ENCODE measurements around the gene FAM240B. TPM values are rescaled to one million over a fixed set of nuclear protein-coding genes. Genes with fewer than 3 reads are reported as not detected.

The FAM240B gene
- total RNA-seq, 1 experiment from 2014 or later, result not detected

DNA sequence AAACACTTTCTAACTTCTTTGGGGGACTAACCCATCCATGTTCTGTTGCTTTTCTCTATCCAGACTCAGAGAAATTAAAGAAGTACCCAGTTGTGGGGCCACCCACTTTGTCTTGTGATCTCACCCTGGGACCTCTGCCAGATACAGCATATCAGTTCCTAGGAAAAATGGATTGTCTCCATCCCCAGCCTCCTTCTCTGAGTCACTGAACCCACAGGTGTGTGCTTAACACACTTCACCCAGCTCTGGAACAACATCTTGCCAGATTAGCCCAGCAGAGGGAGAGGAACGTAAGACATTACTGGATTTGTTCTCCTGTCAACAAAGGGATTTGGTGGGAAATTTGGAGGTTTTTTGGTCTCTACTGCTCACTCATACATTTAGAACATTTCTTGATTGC, 19.2 kb downstream of the FAM240B start:
- TF ChIP-seq, protein P1, sequence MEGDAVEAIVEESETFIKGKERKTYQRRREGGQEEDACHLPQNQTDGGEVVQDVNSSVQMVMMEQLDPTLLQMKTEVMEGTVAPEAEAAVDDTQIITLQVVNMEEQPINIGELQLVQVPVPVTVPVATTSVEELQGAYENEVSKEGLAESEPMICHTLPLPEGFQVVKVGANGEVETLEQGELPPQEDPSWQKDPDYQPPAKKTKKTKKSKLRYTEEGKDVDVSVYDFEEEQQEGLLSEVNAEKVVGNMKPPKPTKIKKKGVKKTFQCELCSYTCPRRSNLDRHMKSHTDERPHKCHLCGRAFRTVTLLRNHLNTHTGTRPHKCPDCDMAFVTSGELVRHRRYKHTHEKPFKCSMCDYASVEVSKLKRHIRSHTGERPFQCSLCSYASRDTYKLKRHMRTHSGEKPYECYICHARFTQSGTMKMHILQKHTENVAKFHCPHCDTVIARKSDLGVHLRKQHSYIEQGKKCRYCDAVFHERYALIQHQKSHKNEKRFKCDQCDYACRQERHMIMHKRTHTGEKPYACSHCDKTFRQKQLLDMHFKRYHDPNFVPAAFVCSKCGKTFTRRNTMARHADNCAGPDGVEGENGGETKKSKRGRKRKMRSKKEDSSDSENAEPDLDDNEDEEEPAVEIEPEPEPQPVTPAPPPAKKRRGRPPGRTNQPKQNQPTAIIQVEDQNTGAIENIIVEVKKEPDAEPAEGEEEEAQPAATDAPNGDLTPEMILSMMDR (conservative IDR thresholded peaks at IDR 0.05), result 0 out of 3 replicates have a peak, but pooled peaks have one; percentile 17
- Histone ChIP-seq H2AFZ (ENCODE audit: low read length) (no peak overlapping the region), H2BK20ac (ENCODE audit: low read depth, low read length, poor library complexity, severe bottlenecking) (no peak overlapping the region), H2BK12ac (ENCODE audit: insufficient read length, low read depth, low read length) (no peak overlapping the region), H3K4me1 (ENCODE audit: insufficient read depth, low read length) (no peaks in the 10 kb centered on the region), H2BK15ac (ENCODE audit: low read depth, low read length) (no peak overlapping the region), H3K9me3 (ENCODE audit: control insufficient read depth, low read depth, low read length) (no peaks in the 10 kb centered on the region), H3K23ac (ENCODE audit: insufficient read length, low read depth, low read length) (no peak overlapping the region), H3K79me2 (ENCODE audit: insufficient read depth, low read length) (no peaks in the 10 kb centered on the region), H2AK5ac (ENCODE audit: insufficient read length, low read length) (no peak overlapping the region), H4K5ac (ENCODE audit: insufficient read length, low read depth, low read length) (no peak overlapping the region), H3K14ac (ENCODE audit: insufficient read depth, low read length) (no peak overlapping the region), H4K8ac (replicated peaks; ENCODE audit: insufficient read length, low read depth, low read length) (no peak overlapping the region), H3K27me3 (ENCODE audit: insufficient read depth, low read length) (no peaks in the 10 kb centered on the region), H3K4me2 (ENCODE audit: insufficient read depth, insufficient read length, low read length) (no peak overlapping the region), H2BK5ac (ENCODE audit: insufficient read length, low read length) (no peak overlapping the region), H2BK120ac (ENCODE audit: low read depth, low read length, poor library complexity, severe bottlenecking) (no peak overlapping the region), H3K56ac (ENCODE audit: insufficient read length, low read depth, low read length) (no peak overlapping the region), H3K18ac (ENCODE audit: insufficient read length, low read depth, low read length) (no peak overlapping the region), H3K9ac (ENCODE audit: extremely low read depth, insufficient read length, low read length) (no peak overlapping the region), H4K91ac (ENCODE audit: insufficient read length, low read depth, low read length) (no peak overlapping the region), H4K20me1 (ENCODE audit: control insufficient read depth, insufficient read depth, insufficient read length) (no peaks in the 10 kb centered on the region), H3K79me1 (ENCODE audit: insufficient read depth, low read depth, low read length, poor library complexity, severe bottlenecking) (no peaks in the 10 kb centered on the region), H3T11ph (ENCODE audit: low read length) (no peak overlapping the region), H3K4ac (ENCODE audit: low read depth, low read length) (no peak overlapping the region), H3K27ac (ENCODE audit: insufficient read length, low read depth, low read length) (no peak overlapping the region), H3K23me2 (ENCODE audit: insufficient read length, low read depth, low read length, poor library complexity, severe bottlenecking) (no peaks in the 10 kb centered on the region)
- no peaks in the 10 kb centered on the region; the same call in 1 of the 2 replicates for H3K27me3 Mint-ChIP-seq (ENCODE audit: low read depth)
- peaks cover 0 to 9% (median 9%) of the 10 kb centered on the region in 3 experiments; a peak in 5 of 7 replicates for H3K36me3 Mint-ChIP-seq (ENCODE audit: insufficient read depth in 1 of 3, low read depth in 3 of 3)
- no peak for DNase-seq
- H3K4me3 Mint-ChIP-seq, result no peak overlapping the region; a peak in 1 of 5 replicates
- no CpG with 5 or more reads among the region's 1 CpG for WGBS (ENCODE audit: extremely low coverage, insufficient read length, low lambda C conversion rate)
- H3K4me1 Mint-ChIP-seq, result peaks cover 4 to 10% of the 10 kb centered on the region in 2 experiments
- H3K27ac Mint-ChIP-seq, result no peak overlapping the region
- peaks cover 7 to 10% of the 10 kb centered on the region in 2 experiments; a peak in 4 of 5 replicates for H3K9me3 Mint-ChIP-seq
